ENCODE data around the gene GNAL. TPM values are rescaled to one million over a fixed set of nuclear protein-coding genes. Genes with fewer than 3 reads are reported as not detected.

Gene GNAL
- total RNA-seq, 4 donors from 2014 or later: 4.4 to 35.4 (median 9.1) TPM

- intact Hi-C loops (cut with DNase I; ENCODE audit: low total_unique reads) (no loop called here), in situ Hi-C loops (cut with MboI; ENCODE audit: low sequenced_read_pairs in 4 of 4) (no loop called here)
- Histone ChIP-seq H3K9me3 (peaks cover 0 to 7% (median 0%) of the 10 kb centered on the region in 3 donors), H3K27ac (no peak overlapping the region), H3K36me3 (no peaks in the 10 kb centered on the region), H3K4me3 (no peak overlapping the region), H3K4me1 (no peaks in the 10 kb centered on the region), H3K27me3 (no peaks in the 10 kb centered on the region)
- ATAC-seq: no peak
- no peak for TF ChIP-seq POLR2A (IDR thresholded peaks at IDR 0.05)
- DNase-seq: no peak
Measured at GRCh38 chr18:11821643-11822237, 132.7 kb downstream of the GNAL start.

GRCh38 chr18:11823545-11823944 is 134.5 kb downstream of the GNAL start:
- no peak for TF ChIP-seq CTCF (IDR thresholded peaks at IDR 0.05 in 4 of 5, conservative IDR thresholded peaks at IDR 0.05 in 1 of 5)
- no peak for TF ChIP-seq POLR2A (IDR thresholded peaks at IDR 0.05)

DNA sequence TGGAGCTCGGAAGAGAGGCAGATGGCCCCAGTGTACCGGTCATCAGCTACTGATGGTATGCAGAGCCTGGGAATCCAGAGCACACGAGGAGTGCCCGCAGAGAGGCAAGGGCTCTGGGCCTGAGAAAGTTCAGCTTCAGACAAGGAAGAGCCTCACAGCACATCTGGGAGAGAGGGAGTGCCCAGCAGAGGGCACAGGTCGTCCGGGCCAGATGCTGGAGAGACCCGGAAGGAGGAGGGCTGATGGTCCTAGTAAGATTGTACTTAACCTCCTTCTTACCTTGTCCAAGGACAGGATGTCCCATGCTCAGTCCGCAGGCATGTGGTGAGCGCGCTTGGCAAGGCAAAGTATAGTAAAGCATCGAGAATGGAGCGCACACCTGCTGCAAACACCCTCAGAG is 137.8 kb downstream of the GNAL start:
- Histone ChIP-seq H3K27ac (no peak overlapping the region), H3K4me1 (no peaks in the 10 kb centered on the region), H3K4me3 (no peak overlapping the region), H3K36me3 (no peaks in the 10 kb centered on the region), H3K9me3 (no peaks in the 10 kb centered on the region), H3K27me3 (no peaks in the 10 kb centered on the region)
- ATAC-seq: no peak
- no peak for DNase-seq
- intact Hi-C loops (cut with DNase I; ENCODE audit: low total_unique reads) (loop anchor here (5.0 kb wide), 1 partner anchor 45 kb away; no protein-coding TSS in a partner anchor), in situ Hi-C loops (cut with MboI; ENCODE audit: low sequenced_read_pairs in 4 of 4) (no loop called here)
- no peak for TF ChIP-seq CTCF (IDR thresholded peaks at IDR 0.05 in 4 of 5, conservative IDR thresholded peaks at IDR 0.05 in 1 of 5)
- no peak for TF ChIP-seq POLR2A (IDR thresholded peaks at IDR 0.05)

More at GRCh38 chr18:11823545-11823944, 134.5 kb downstream of the GNAL start:
- H3K4me1 ChIP-seq: no peaks in the 10 kb centered on the region
- H3K27me3 ChIP-seq: no peaks in the 10 kb centered on the region
- H3K9me3 ChIP-seq: peaks cover 0 to 7% (median 0%) of the 10 kb centered on the region in 3 donors
- in situ Hi-C loops (cut with MboI; ENCODE audit: low sequenced_read_pairs in 4 of 4): no loop called here
- ATAC-seq (no peak), DNase-seq (no peak)
- intact Hi-C loops (cut with DNase I; ENCODE audit: low total_unique reads): no loop called here
- no peak overlapping the region for H3K4me3 ChIP-seq
- no peak overlapping the region for H3K27ac ChIP-seq
- H3K36me3 ChIP-seq: no peaks in the 10 kb centered on the region

DNA sequence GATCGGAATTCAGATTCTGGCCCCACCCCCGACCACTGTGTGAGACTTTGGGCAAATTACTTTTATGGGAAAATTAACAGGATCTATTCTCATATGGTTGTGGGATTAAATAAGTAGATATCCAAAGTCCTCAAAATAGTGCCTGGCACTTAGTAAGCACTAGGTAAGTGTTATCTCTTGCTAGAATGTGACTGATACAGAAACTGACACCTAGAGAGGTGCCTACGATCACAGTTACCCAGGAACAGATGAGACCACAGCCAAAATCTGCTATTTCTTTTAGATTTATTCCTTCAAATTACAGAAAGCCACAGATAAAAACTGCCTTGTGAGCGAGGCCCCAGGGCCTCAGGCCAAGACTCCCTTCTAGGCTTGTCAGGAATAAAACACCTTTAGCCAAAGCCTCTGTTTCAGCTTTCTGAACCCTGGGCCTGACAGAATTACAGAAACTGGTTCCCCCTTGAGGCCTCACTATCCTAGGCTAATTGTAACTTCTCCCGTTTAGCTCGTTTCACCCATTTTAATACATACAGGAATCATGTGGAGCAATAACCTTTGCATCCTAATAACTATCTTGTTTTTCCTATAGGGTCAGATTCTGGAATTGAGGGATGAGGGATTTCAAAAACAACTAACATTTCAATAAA is 139.8 kb downstream of the GNAL start:
- intact Hi-C loops (cut with DNase I; ENCODE audit: low total_unique reads): loop anchor here (5.0 kb wide), 1 partner anchor 43 kb away; no protein-coding TSS in a partner anchor
- no peaks in the 10 kb centered on the region for H3K36me3 ChIP-seq
- in situ Hi-C loops (cut with MboI; ENCODE audit: low sequenced_read_pairs in 4 of 4): no loop called here
- H3K4me1 ChIP-seq: no peaks in the 10 kb centered on the region
- H3K4me3 ChIP-seq: no peak overlapping the region
- TF ChIP-seq POLR2A (IDR thresholded peaks at IDR 0.05): no peak
- TF ChIP-seq CTCF (IDR thresholded peaks at IDR 0.05 in 4 of 5, conservative IDR thresholded peaks at IDR 0.05 in 1 of 5): no peak
- H3K27me3 ChIP-seq: no peaks in the 10 kb centered on the region
- DNase-seq (no peak), ATAC-seq (no peak)
- H3K27ac ChIP-seq: no peak overlapping the region
- no peaks in the 10 kb centered on the region for H3K9me3 ChIP-seq

GRCh38 chr18:11830585-11830984 is 141.5 kb downstream of the GNAL start:
- ATAC-seq (no peak), DNase-seq (no peak)
- in situ Hi-C loops (cut with MboI; ENCODE audit: low sequenced_read_pairs in 4 of 4) (no loop called here), intact Hi-C loops (cut with DNase I; ENCODE audit: low total_unique reads) (no loop called here)
- Histone ChIP-seq H3K4me1 (no peaks in the 10 kb centered on the region), H3K4me3 (no peak overlapping the region), H3K36me3 (no peaks in the 10 kb centered on the region), H3K27ac (no peak overlapping the region), H3K27me3 (no peaks in the 10 kb centered on the region), H3K9me3 (no peaks in the 10 kb centered on the region)
- TF ChIP-seq POLR2A (IDR thresholded peaks at IDR 0.05): no peak
- no peak for TF ChIP-seq CTCF (IDR thresholded peaks at IDR 0.05 in 4 of 5, conservative IDR thresholded peaks at IDR 0.05 in 1 of 5)
